SK-N-SH (cell line): ENCODE results near the gene HIPK2. TPM values are rescaled to one million over a fixed set of nuclear protein-coding genes. Genes with fewer than 3 reads are reported as not detected.

Experiments used
- CTCF ChIA-PET: fragments of 300-600, 350-600 bp; formaldehyde crosslinking; extraction: SDS; loops from one replicate; lab custom pipeline; 2021; lab: Yijun Ruan, JAX
- POLR2A ChIA-PET: fragments of 350-600 bp; sonication (Branson Sonifier 250); formaldehyde crosslinking; extraction: SDS; loops from one replicate; lab custom pipeline; 2020; ENCODE audit warnings: antibody characterized with exemption, inconsistent platforms; lab: Yijun Ruan, JAX
- DNase-seq: peaks from one replicate; pipeline ENCODE4 v3.0.0; 2012
- H2AFZ ChIP-seq: fragments of 200-600 bp; sonication (generic); 2 replicates; pipeline ENCODE4 v1.8.1; 2016; ENCODE audit warnings: antibody characterized with exemption, mild to moderate bottlenecking, low read depth
- H3F3A ChIP-seq: fragments of 200-600 bp; sonication (generic); replicated peaks from 2 replicates; pipeline ENCODE3; 2016; ENCODE audit warnings: antibody characterized with exemption, mild to moderate bottlenecking; ENCODE audit not compliant: insufficient read depth
- H3K27ac ChIP-seq, 2 experiments: fragments of 200-500 bp in 1 of 2; fragments of 200-600 bp in 1 of 2; sonication (Bioruptor generic) in 1 of 2; sonication (generic), shearing (Covaris generic) in 1 of 2; 2 replicates each; pipeline versions ENCODE4 v1.5.1 to v1.6.1; 2014 to 2016; ENCODE audit warnings: low read depth in 2 of 2, inconsistent platforms in 1 of 2, low read length in 1 of 2, mild to moderate bottlenecking in 1 of 2, mixed read lengths in 1 of 2
- H3K27me3 ChIP-seq: fragments of 200-600 bp; sonication (generic), shearing (Covaris generic); 2 replicates; pipeline ENCODE4 v1.6.1; 2016; ENCODE audit warnings: mixed run types; ENCODE audit not compliant: insufficient read depth
- H3K36me3 ChIP-seq, 2 experiments: fragments of 200-500 bp in 1 of 2; fragments of 200-600 bp in 1 of 2; sonication (Bioruptor generic) in 1 of 2; sonication (generic) in 1 of 2; replicated peaks in 1 of 2; 2 replicates each; pipeline versions ENCODE3 to v1.5.1; 2014 to 2016; ENCODE audit warnings: low read length in 1 of 2, mild to moderate bottlenecking in 1 of 2; ENCODE audit not compliant: insufficient read depth in 2 of 2, control insufficient read depth in 1 of 2
- H3K4me1 ChIP-seq, 2 experiments: fragments of 200-500 bp in 1 of 2; fragments of 200-600 bp in 1 of 2; sonication (Bioruptor generic) in 1 of 2; sonication (generic), shearing (Covaris generic) in 1 of 2; 2 replicates each; pipeline versions ENCODE4 v1.5.1 to v1.6.1; 2014 to 2016; ENCODE audit warnings: low read depth in 1 of 2, low read length in 1 of 2, mixed run types in 1 of 2; ENCODE audit not compliant: insufficient read depth in 2 of 2, control insufficient read depth in 1 of 2
- H3K4me2 ChIP-seq: fragments of 200-600 bp; sonication (generic), shearing (Covaris generic); 2 replicates; pipeline ENCODE4 v1.6.1; 2017; ENCODE audit warnings: mixed run types
- H3K4me3 ChIP-seq, 2 experiments: fragments of 200-500 bp in 1 of 2; fragments of 200-600 bp in 1 of 2; sonication (Bioruptor generic) in 1 of 2; sonication (generic), shearing (Covaris generic) in 1 of 2; 2 replicates each; pipeline versions ENCODE4 v1.5.1 to v1.8.1; 2014 to 2016; ENCODE audit warnings: low read depth in 2 of 2, inconsistent platforms in 1 of 2, low read length in 1 of 2, mild to moderate bottlenecking in 1 of 2, mixed read lengths in 1 of 2, moderate library complexity in 1 of 2
- H3K79me2 ChIP-seq: fragments of 200-600 bp; sonication (generic); 2 replicates; pipeline ENCODE4 v1.8.1; 2017; ENCODE audit warnings: mild to moderate bottlenecking; ENCODE audit not compliant: insufficient read depth
- H3K9ac ChIP-seq: fragments of 200-600 bp; sonication (generic); 2 replicates; pipeline ENCODE4 v1.6.1; 2017; ENCODE audit warnings: mixed run types
- H3K9me2 ChIP-seq: fragments of 200-600 bp; sonication (generic); 2 replicates; pipeline ENCODE4 v1.6.1; 2017; ENCODE audit warnings: mixed run types
- H3K9me3 ChIP-seq: fragments of 200-600 bp; sonication (generic); 2 replicates; pipeline ENCODE4 v1.6.1; 2017; ENCODE audit warnings: mixed run types, mild to moderate bottlenecking, moderate library complexity
- H4K20me1 ChIP-seq: fragments of 200-600 bp; sonication (generic); 2 replicates; pipeline ENCODE4 v1.6.1; 2017; ENCODE audit warnings: mild to moderate bottlenecking, mixed run types; ENCODE audit not compliant: insufficient read depth
- CTCF ChIP-seq: fragments of 200-600 bp; sonication (generic); IDR thresholded peaks from 2 replicates; pipeline ENCODE4 v1.6.1; 2017; ENCODE audit warnings: antibody characterized with exemption, mild to moderate bottlenecking, moderate library complexity
- EP300 ChIP-seq, 2 experiments: IDR thresholded peaks; 2 replicates each; pipeline versions ENCODE4 v1.4.0 to v1.6.1; 2012; ENCODE audit warnings: borderline replicate concordance in 1 of 2, low read depth in 1 of 2, low read length in 1 of 2
- FOXJ3 ChIP-seq: sonication (generic); formaldehyde crosslinking; IDR thresholded peaks from 2 replicates; pipeline ENCODE4 v1.5.1; 2020; ENCODE audit warnings: mild to moderate bottlenecking, missing genetic modification reagents
- FOXM1 ChIP-seq: IDR thresholded peaks from 2 replicates; pipeline ENCODE4 v1.4.0; 2012; ENCODE audit warnings: low read depth, mild to moderate bottlenecking
- NFIC ChIP-seq: IDR thresholded peaks from 2 replicates; pipeline ENCODE4 v1.4.0; 2012; ENCODE audit warnings: borderline replicate concordance
- NRF1 ChIP-seq: IDR thresholded peaks from 2 replicates; pipeline ENCODE4 v1.6.1; 2012; ENCODE audit warnings: low read depth, mild to moderate bottlenecking, low read length
- PBX3 ChIP-seq: IDR thresholded peaks from 2 replicates; pipeline ENCODE4; 2012
- RFX5 ChIP-seq: IDR thresholded peaks from 2 replicates; pipeline ENCODE4 v1.6.1; 2012; ENCODE audit warnings: mild to moderate bottlenecking, improper control_type of control experiment, low read length
- SIN3A ChIP-seq: IDR thresholded peaks from 2 replicates; pipeline ENCODE4 v1.6.1; 2012; ENCODE audit warnings: low read depth, mild to moderate bottlenecking, low read length, moderate library complexity, borderline replicate concordance
- TAF1 ChIP-seq: IDR thresholded peaks from 2 replicates; pipeline ENCODE4 v1.6.1; 2012; ENCODE audit warnings: low read depth, mild to moderate bottlenecking, low read length, moderate library complexity, borderline replicate concordance
- YY1 ChIP-seq: IDR thresholded peaks from 2 replicates; pipeline ENCODE4 v1.4.0; 2012; ENCODE audit warnings: low read depth, mild to moderate bottlenecking
- WGBS: methylation state at CpG from one replicate; pipeline ENCODE4 v1.1.6; 2017; ENCODE audit warnings: low lambda C conversion rate; 5-methylcytosine and 5-hydroxymethylcytosine counted together
- polyA plus RNA-seq, 3 experiments: library from polyadenylated mRNA; depleted of rRNA; stranded (reverse); fragments of >200 nt; gene quantifications; 2 replicates each; pipeline ENCODE4 v1.2.3, GENCODE V29; 2012
- TF ChIP-seq, protein P1 (sequence below): fragments of 150-350 bp; IDR thresholded peaks from 2 replicates; pipeline ENCODE4 v1.6.1; 2017; ENCODE audit warnings: antibody characterized with exemption, low read length, low read depth, borderline replicate concordance

Gene HIPK2
- polyA plus RNA-seq, 1 of the 3 experiments (the other 2 are of a cell fraction): 14.2 TPM

DNA sequence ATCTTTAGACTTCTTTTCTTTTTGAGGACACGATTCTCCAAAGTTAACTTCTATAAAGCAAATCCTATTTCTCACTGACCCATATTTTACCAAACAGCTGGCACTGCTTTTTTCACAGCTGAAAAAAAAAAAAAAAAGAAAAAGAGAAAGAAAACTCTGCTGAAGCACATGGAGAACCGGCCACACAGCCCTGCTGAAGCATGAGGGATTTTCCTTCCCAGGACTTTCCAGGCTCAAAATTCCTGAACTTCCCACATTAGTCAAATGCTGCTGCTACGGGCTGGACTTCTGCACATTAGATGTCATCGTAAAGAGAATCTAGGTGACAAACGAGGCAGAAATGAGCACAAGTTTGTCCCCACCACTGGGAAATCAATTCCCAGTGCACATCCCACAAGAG lies 25.2 kb downstream of the HIPK2 start (continued):
- TF ChIP-seq FOXM1 (no peak), RFX5 (no peak)

DNA sequence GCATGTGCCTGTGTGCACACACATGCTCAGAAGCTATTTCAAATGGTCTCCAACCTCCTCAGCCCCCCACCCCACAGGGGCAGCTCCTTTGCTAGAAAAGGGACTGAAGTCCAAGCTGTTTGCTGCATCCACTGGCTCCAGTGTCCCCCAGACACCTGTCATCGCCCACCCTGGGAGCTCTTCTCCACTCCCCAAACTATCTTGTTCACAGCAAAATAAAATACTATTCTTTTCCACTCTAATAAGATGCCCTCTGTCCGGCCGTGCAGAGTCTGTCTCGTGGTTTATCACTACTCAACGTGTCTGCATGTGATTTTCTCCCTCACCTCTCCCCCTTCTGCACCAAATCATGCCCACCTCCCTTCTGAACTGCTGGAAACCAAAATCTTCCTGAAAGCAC lies 25.6 kb downstream of the HIPK2 start:
- no peak for DNase-seq
- peaks cover 99% of the 10 kb centered on the region for H4K20me1 ChIP-seq
- H3K9me2 ChIP-seq: no peaks in the 10 kb centered on the region
- peaks cover 98% of the 10 kb centered on the region for H3K79me2 ChIP-seq
- no peak overlapping the region for H3K9ac ChIP-seq
- no peaks in the 10 kb centered on the region for H3K9me3 ChIP-seq
- H3F3A ChIP-seq: no peaks in the 10 kb centered on the region
- peaks cover 17 to 27% of the 10 kb centered on the region in 2 experiments; a peak in 2 of 4 replicates for H3K4me1 ChIP-seq
- no peak overlapping the region for H3K4me3 ChIP-seq
- no peak overlapping the region for H3K27ac ChIP-seq
- no peak overlapping the region for H3K4me2 ChIP-seq
- POLR2A ChIA-PET: no interaction called here
- 84% methylated on average over 5 of the region's 5 CpGs for whole genome bisulfite sequencing
- H3K27me3 ChIP-seq: no peaks in the 10 kb centered on the region
- peaks cover 0 to 4% of the 10 kb centered on the region in 2 experiments for H3K36me3 ChIP-seq
- CTCF ChIA-PET: interaction anchor here (0.6 to 2.3 kb wide), 4 partner anchors 12 to 250 kb away, joined by 3 to 15 read pairs (median 5); no protein-coding TSS in a partner anchor
- TF ChIP-seq SIN3A (no peak), NRF1 (no peak), TAF1 (no peak), PBX3 (no peak), FOXJ3 (CRISPR knock-in tag) (no peak), NFIC (no peak)
- TF ChIP-seq, protein P1, sequence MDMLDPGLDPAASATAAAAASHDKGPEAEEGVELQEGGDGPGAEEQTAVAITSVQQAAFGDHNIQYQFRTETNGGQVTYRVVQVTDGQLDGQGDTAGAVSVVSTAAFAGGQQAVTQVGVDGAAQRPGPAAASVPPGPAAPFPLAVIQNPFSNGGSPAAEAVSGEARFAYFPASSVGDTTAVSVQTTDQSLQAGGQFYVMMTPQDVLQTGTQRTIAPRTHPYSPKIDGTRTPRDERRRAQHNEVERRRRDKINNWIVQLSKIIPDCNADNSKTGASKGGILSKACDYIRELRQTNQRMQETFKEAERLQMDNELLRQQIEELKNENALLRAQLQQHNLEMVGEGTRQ: no peak
- H2AFZ ChIP-seq: no peak overlapping the region

- Histone ChIP-seq H3K79me2 (peaks cover 98% of the 10 kb centered on the region), H3K9me3 (no peaks in the 10 kb centered on the region), H3K4me2 (no peak overlapping the region), H3K4me1 (peaks cover 22 to 43% of the 10 kb centered on the region in 2 experiments; a peak in 3 of 4 replicates), H4K20me1 (peaks cover 99% of the 10 kb centered on the region), H3K4me3 (no peak overlapping the region), H3F3A (no peaks in the 10 kb centered on the region), H2AFZ (no peak overlapping the region), H3K9ac (no peak overlapping the region), H3K9me2 (no peaks in the 10 kb centered on the region), H3K27me3 (no peaks in the 10 kb centered on the region), H3K27ac (no peak overlapping the region), H3K36me3 (peaks cover 0 to 4% of the 10 kb centered on the region in 2 experiments)
- 95% methylated on average over 6 of the region's 6 CpGs for WGBS
- TF ChIP-seq YY1 (no peak), CTCF (no peak), EP300 (IDR thresholded peaks at IDR 0.05; ENCODE audit: borderline replicate concordance in 1 of 2, low read depth in 1 of 2, low read length in 1 of 2) (no peak), PBX3 (no peak)
- CTCF ChIA-PET: interaction anchor here (1.0 to 2.3 kb wide), 2 partner anchors 104 to 252 kb away, joined by 3 to 15 read pairs; no protein-coding TSS in a partner anchor
- no peak for DNase-seq
- POLR2A ChIA-PET: no interaction called here
These were observed 27.2 kb downstream of the HIPK2 start for GRCh38 chr7:139750459-139751095.
